Smooth muscle cell (in vitro differentiated cells): ENCODE data around the gene CCL3. TPM values are rescaled to one million over a fixed set of nuclear protein-coding genes. Genes with fewer than 3 reads are reported as not detected.

Source experiments
- DNase-seq: peaks from one replicate; lab custom pipeline; 2025; ENCODE audit not compliant: unreplicated experiment; lab: John Stamatoyannopoulos, UW
- H2AFZ ChIP-seq: fragments of 200-600 bp; sonication (generic); 2 replicates; pipeline ENCODE4 v1.6.0; 2016; ENCODE audit warnings: antibody characterized with exemption, low read depth, mild to moderate bottlenecking
- H3F3A ChIP-seq: fragments of 200-600 bp; sonication (generic); 2 replicates; pipeline ENCODE4 v1.6.0; 2017; ENCODE audit warnings: antibody characterized with exemption, low read depth
- H3K27ac ChIP-seq: fragments of 200-600 bp; sonication (generic); 2 replicates; pipeline ENCODE4 v1.5.1; 2016; ENCODE audit warnings: low read depth, mild to moderate bottlenecking
- H3K27me3 ChIP-seq: fragments of 200-600 bp; sonication (generic); 2 replicates; pipeline ENCODE4 v1.6.1; 2016; ENCODE audit warnings: low read depth, mild to moderate bottlenecking
- H3K36me3 ChIP-seq: fragments of 200-600 bp; sonication (generic); 2 replicates; pipeline ENCODE4 v1.5.1; 2016; ENCODE audit warnings: low read depth
- H3K4me1 ChIP-seq: fragments of 200-600 bp; sonication (generic); 2 replicates; pipeline ENCODE4 v1.5.1; 2016; ENCODE audit warnings: low read depth
- H3K4me2 ChIP-seq: fragments of 200-600 bp; sonication (generic); 2 replicates; pipeline ENCODE4 v1.6.0; 2016; ENCODE audit warnings: mild to moderate bottlenecking
- H3K4me3 ChIP-seq: fragments of 200-600 bp; sonication (generic); 2 replicates; pipeline ENCODE4 v1.5.1; 2016; ENCODE audit warnings: mild to moderate bottlenecking
- H3K79me2 ChIP-seq: fragments of 200-600 bp; sonication (generic); 2 replicates; pipeline ENCODE4 v1.6.0; 2016; ENCODE audit warnings: low read depth, mild to moderate bottlenecking
- H3K9ac ChIP-seq: fragments of 200-600 bp; sonication (generic); 2 replicates; pipeline ENCODE4 v1.6.0; 2016; ENCODE audit warnings: low read depth
- H3K9me3 ChIP-seq: fragments of 200-600 bp; sonication (generic); replicated peaks from 2 replicates; pipeline ENCODE4 v1.5.1; 2016; ENCODE audit warnings: low read depth
- H4K20me1 ChIP-seq: fragments of 200-600 bp; sonication (generic); 2 replicates; pipeline ENCODE4 v1.6.0; 2016; ENCODE audit warnings: low read depth
- WGBS: methylation state at CpG from one replicate; pipeline ENCODE4 v1.1.7; 2016; ENCODE audit warnings: low lambda C conversion rate; 5-methylcytosine and 5-hydroxymethylcytosine counted together
- polyA plus RNA-seq: library from polyadenylated mRNA; unstranded; fragments of >200 nt; fragmentation: Nextera tagmentation; extraction: Ambion mirVana; gene quantifications from 2 replicates; pipeline ENCODE4 v1.2.1, GENCODE V29; 2016
- total RNA-seq: library from RNA; depleted of rRNA; stranded (reverse); fragments of >200 nt; gene quantifications from 2 replicates; pipeline ENCODE4 v1.2.3, GENCODE V29; 2014
- TF ChIP-seq, protein P1 (sequence below): fragments of 200-600 bp; sonication (generic); IDR thresholded peaks from 2 replicates; pipeline ENCODE4 v1.5.1; 2017; ENCODE audit warnings: borderline replicate concordance, mild to moderate bottlenecking, antibody characterized with exemption; ENCODE audit not compliant: insufficient read depth, poor library complexity, severe bottlenecking

Gene CCL3
- total and polyA plus RNA-seq, 2 experiments from 2014 or later: 0.63 to 1.3 TPM

DNA sequence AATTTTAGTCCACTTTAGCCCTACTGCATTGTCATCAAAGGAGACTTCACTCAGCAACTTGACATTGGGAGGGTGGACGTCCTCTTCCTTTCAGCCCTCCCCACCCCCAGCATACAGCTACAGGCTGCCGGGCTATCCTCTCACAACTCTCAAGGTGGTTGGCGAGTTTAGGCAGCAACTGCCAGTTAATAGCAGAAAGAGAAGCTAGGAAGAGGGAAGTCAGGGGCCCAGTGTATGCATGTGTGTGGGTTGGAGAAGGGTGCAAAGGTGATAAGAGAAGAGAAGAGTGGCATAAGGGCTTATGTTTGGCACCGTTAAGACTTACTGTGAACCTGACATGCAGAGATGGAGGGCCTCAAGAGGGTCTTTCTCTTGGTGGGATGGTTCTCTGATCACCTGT, 45.5 kb upstream of the CCL3 start:
- H3K4me2 ChIP-seq: no peak overlapping the region
- no peak overlapping the region for H3K4me3 ChIP-seq
- H3K27me3 ChIP-seq: peaks cover 13% of the 10 kb centered on the region
- 86% methylated on average over 4 of the region's 4 CpGs for WGBS
- no peak overlapping the region for H3K9ac ChIP-seq
- H3K27ac ChIP-seq: no peak overlapping the region
- no peaks in the 10 kb centered on the region for H3K79me2 ChIP-seq
- no peaks in the 10 kb centered on the region for H3K4me1 ChIP-seq
- no peak for DNase-seq
- H3F3A ChIP-seq: no peaks in the 10 kb centered on the region
- no peak overlapping the region for H2AFZ ChIP-seq
- TF ChIP-seq, protein P1, sequence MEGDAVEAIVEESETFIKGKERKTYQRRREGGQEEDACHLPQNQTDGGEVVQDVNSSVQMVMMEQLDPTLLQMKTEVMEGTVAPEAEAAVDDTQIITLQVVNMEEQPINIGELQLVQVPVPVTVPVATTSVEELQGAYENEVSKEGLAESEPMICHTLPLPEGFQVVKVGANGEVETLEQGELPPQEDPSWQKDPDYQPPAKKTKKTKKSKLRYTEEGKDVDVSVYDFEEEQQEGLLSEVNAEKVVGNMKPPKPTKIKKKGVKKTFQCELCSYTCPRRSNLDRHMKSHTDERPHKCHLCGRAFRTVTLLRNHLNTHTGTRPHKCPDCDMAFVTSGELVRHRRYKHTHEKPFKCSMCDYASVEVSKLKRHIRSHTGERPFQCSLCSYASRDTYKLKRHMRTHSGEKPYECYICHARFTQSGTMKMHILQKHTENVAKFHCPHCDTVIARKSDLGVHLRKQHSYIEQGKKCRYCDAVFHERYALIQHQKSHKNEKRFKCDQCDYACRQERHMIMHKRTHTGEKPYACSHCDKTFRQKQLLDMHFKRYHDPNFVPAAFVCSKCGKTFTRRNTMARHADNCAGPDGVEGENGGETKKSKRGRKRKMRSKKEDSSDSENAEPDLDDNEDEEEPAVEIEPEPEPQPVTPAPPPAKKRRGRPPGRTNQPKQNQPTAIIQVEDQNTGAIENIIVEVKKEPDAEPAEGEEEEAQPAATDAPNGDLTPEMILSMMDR: no peak
- no peaks in the 10 kb centered on the region for H4K20me1 ChIP-seq
- H3K9me3 ChIP-seq: no peaks in the 10 kb centered on the region
- H3K36me3 ChIP-seq: no peaks in the 10 kb centered on the region

DNA sequence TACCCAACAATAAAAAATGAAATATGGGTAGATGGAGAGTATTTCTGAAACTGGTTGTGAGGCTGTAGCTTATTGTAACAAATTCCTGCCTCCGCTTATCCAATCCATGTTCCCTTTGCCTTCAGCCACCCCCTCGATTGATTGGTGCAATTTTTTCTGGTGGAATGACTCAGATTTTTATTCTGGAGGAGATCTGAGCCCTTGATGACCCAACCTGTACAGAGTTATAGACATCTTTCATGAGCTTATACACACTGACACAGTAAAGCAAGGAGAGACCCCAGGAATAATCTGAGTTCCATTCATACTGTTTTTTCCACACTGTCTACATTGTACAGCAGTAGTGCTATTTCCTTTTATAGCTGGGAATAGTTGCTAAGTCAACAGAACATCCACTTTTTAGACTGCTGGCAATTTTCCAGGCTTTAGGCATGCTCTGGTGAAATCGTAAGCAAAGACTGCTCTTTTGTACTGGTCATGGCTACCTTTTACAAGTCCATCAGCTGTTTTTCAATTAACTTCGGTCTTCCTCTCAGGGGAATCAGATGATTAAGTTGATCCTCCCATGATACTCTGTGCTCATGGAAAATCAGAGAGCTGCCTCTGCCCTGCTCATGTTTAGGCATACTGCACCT, 43.8 kb upstream of the CCL3 start:
- no peak overlapping the region for H3K27ac ChIP-seq
- no peaks in the 10 kb centered on the region for H3K36me3 ChIP-seq
- peaks cover 29% of the 10 kb centered on the region for H3K27me3 ChIP-seq
- H3K4me3 ChIP-seq: no peak overlapping the region
- 72% methylated on average over 4 of the region's 4 CpGs for WGBS
- H3K9ac ChIP-seq: no peak overlapping the region
- H3K4me2 ChIP-seq: no peak overlapping the region
- no peaks in the 10 kb centered on the region for H4K20me1 ChIP-seq
- H3K9me3 ChIP-seq: no peaks in the 10 kb centered on the region
- H3F3A ChIP-seq: no peaks in the 10 kb centered on the region
- H3K79me2 ChIP-seq: no peaks in the 10 kb centered on the region
- H2AFZ ChIP-seq: no peak overlapping the region
- no peaks in the 10 kb centered on the region for H3K4me1 ChIP-seq
- no peak for DNase-seq
- TF ChIP-seq, protein P1: no peak

- H3F3A ChIP-seq: no peaks in the 10 kb centered on the region
- no peak overlapping the region for H3K4me3 ChIP-seq
- WGBS: 68% methylated on average over 2 of the region's 2 CpGs
- no peak overlapping the region for H3K27ac ChIP-seq
- no peak for DNase-seq
- no peak overlapping the region for H3K9ac ChIP-seq
- H2AFZ ChIP-seq: no peak overlapping the region
- H3K4me2 ChIP-seq: no peak overlapping the region
- H4K20me1 ChIP-seq: no peaks in the 10 kb centered on the region
- H3K9me3 ChIP-seq: no peaks in the 10 kb centered on the region
- no peaks in the 10 kb centered on the region for H3K36me3 ChIP-seq
- peaks cover 22% of the 10 kb centered on the region for H3K27me3 ChIP-seq
- TF ChIP-seq, protein P1: no peak
- H3K4me1 ChIP-seq: no peaks in the 10 kb centered on the region
- H3K79me2 ChIP-seq: no peaks in the 10 kb centered on the region
Measured at GRCh38 chr17:36132421-36132831, 42.5 kb upstream of the CCL3 start.

GRCh38 chr17:36131931-36132330, 42.0 kb upstream of the CCL3 start:
- no peak overlapping the region for H3K9ac ChIP-seq
- H4K20me1 ChIP-seq: no peaks in the 10 kb centered on the region
- no peaks in the 10 kb centered on the region for H3K9me3 ChIP-seq
- H3K27ac ChIP-seq: no peak overlapping the region
- DNase-seq: no peak
- no peaks in the 10 kb centered on the region for H3F3A ChIP-seq
- WGBS: 88% methylated on average over 3 of the region's 3 CpGs
- H2AFZ ChIP-seq: no peak overlapping the region
- TF ChIP-seq, protein P1: no peak
- H3K79me2 ChIP-seq: no peaks in the 10 kb centered on the region
- H3K36me3 ChIP-seq: no peaks in the 10 kb centered on the region
- no peak overlapping the region for H3K4me3 ChIP-seq
- H3K4me1 ChIP-seq: no peaks in the 10 kb centered on the region
- H3K27me3 ChIP-seq: peaks cover 21% of the 10 kb centered on the region
- H3K4me2 ChIP-seq: no peak overlapping the region
